ENCODE data around the gene SYVN1.
"Not testable (repeated sequence)": the region's sequence is repeated elsewhere in the genome, so short reads cannot be mapped to it uniquely, and the experiment has no call there.

The SYVN1 gene

GRCh38 chr11:65151331-65151899 is 17.1 kb upstream of the SYVN1 start:
- in situ Hi-C loops (cut with HindIII; ENCODE audit: low sequenced_read_pairs), result no loop called here

DNA sequence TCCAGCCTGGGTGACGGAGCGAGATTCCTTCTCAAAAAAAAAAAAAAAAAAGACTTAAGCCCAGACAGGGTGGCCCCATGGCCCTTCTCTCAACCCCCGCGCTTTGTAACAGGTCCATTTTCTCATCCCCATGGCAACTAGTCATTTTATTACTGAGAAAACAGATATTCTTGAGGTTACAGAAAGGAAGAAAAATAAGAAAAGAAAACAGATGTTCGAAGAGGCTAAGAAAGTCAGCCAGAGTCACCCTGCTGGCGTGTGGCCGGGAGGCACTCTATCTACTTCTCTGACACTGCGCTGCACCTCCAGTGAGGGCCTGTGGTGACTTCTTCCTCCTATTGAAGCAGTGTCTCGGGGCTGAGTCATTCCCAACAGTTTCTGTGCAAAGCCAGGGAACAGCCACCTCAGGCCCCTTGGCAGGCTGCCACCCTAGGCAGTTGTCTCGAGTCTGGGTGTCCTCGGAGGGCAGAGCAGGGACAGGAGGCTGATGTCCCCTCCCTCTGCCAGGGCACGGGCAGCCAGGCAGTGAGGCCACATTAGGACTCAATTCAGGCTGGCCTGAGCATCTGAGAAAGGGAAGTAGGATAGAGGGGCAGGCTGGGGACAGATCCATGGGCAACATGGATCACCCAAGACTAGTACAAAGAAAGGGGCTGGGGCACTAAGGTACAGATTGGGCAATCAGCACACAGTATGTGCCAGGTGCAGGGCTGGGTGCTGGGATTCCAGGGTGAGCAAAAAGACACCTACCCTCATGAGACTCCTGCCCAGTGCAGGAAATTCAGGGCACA is 16.4 kb upstream of the SYVN1 start:
- in situ Hi-C loops (cut with HindIII; ENCODE audit: low sequenced_read_pairs), result no loop called here

DNA sequence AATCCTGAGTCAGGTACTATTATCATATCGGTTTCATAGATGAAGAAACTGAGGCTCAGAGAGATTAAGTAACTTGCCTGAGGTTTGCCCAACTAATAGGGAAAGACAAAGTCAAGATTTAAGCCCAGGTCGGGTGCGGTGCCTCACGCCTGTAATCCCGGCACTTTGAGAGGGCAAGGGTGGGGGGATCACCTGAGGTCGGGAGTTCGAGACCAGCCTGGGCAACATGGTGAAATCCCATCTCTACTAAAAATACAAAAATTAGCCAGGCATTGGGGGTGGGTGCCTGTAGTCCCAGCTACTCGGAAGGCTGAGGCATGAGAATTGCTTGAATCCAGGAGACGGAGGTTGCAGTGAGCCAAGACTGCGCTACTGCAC is 15.8 kb upstream of the SYVN1 start:
- in situ Hi-C loops (cut with HindIII; ENCODE audit: low sequenced_read_pairs), result not testable (repeated sequence)

- in situ Hi-C loops (cut with HindIII; ENCODE audit: low sequenced_read_pairs), result no loop called here
These were observed 14.3 kb upstream of the SYVN1 start for GRCh38 chr11:65148657-65149056.

DNA sequence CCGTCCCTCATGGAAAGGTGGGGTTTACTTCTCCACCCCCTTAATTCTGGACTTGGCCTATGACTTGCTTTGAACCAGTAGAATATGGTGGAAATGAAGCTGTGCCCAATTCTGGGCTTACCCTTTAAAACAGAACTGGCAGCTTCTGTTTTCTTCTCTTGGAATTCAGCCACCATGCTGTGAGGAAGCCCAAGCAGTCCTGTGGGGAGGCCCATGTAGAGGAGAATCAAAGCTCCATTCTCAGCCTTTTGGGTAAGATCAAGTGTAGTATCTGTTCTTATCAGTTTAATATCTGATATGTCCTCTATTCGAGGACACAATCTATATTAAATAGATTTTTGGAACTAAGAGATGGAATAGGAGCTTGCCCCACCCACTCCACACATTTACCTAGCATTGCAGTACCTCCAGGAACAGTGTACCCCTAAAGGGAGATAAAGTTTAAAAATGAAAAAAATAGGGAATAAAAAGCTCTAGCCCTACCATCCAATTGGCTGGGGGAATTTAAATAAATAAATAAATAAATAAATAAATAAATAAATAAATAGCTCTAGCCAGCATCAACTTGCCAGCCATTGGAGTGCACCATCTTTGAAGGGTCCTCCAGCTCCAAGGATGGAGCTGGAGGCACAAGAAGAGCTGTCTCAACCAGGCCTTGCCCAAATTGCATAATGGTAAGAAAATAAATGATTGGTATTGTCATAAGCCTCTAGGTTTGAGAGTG is 13.2 kb upstream of the SYVN1 start:
- in situ Hi-C loops (cut with HindIII; ENCODE audit: low sequenced_read_pairs), result no loop called here

DNA sequence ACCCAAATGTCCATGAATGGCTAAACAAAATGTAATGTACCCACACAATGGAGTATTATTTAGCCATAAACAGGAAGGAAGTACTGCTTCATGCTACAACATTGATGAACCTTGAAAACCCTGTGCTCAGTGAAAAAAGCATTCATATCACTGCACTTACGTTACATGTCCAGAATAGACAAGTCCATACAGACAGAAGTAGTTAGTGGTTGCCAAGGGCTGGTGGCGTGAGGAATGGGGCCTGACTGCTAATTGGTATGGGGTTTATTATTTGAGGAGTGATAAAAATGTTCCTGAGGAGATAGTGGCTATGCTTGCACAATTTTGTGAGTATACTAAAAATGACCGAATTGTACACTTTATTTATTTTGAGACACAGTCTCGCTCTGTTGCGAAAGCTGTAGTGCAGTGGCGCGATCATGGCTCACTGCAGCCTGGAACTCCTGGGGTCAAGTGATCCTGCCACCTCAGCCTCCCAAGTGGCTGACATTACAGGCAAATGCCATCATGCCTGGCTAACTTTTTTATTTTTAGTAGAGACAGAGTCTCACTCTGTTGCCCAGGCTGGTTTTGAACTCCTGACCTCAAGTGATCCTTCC is 7.7 kb upstream of the SYVN1 start:
- in situ Hi-C loops (cut with HindIII; ENCODE audit: low sequenced_read_pairs), result no loop called here

GRCh38 chr11:65136515-65137096 is 2.3 kb upstream of the SYVN1 start:
- in situ Hi-C loops (cut with HindIII; ENCODE audit: low sequenced_read_pairs), result loop anchor here (5.0 kb wide), 1 partner anchor 56 kb away; no protein-coding TSS in a partner anchor

- in situ Hi-C loops (cut with HindIII; ENCODE audit: low sequenced_read_pairs), result loop anchor here (5.0 kb wide), 1 partner anchor 57 kb away; no protein-coding TSS in a partner anchor
These were observed 1.4 kb upstream of the SYVN1 start for GRCh38 chr11:65135633-65136145.

GRCh38 chr11:65134952-65135632 is 773 bp upstream of the SYVN1 start:
- in situ Hi-C loops (cut with HindIII; ENCODE audit: low sequenced_read_pairs), result loop anchor here (5.0 kb wide), 1 partner anchor 57 kb away; no protein-coding TSS in a partner anchor

GRCh38 chr11:65133724-65134123 is 595 bp downstream of the SYVN1 start:
- in situ Hi-C loops (cut with HindIII; ENCODE audit: low sequenced_read_pairs), result no loop called here

- in situ Hi-C loops (cut with HindIII; ENCODE audit: low sequenced_read_pairs), result no loop called here
These were observed 1.2 kb downstream of the SYVN1 start for GRCh38 chr11:65132988-65133700.

- in situ Hi-C loops (cut with HindIII; ENCODE audit: low sequenced_read_pairs), result no loop called here
These were observed 1.9 kb downstream of the SYVN1 start for GRCh38 chr11:65132238-65132987.

DNA sequence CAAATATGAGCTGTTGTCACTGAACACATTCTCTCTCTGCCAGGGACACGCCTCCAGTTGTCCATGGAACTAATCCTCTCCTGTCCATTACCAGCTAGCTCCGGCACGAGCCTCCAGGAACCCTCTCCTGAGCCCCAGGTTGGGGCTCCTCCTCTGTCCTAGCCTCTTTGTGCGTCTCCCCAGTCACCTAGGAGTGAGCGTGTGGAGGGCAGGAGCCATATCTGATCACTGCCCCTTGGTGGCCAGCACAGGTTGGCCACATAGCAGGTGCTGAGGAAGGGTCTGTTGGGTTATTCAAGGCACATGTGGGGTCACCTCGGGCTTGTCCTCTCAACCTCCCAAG is 2.5 kb downstream of the SYVN1 start:
- in situ Hi-C loops (cut with HindIII; ENCODE audit: low sequenced_read_pairs), result no loop called here

GRCh38 chr11:65131417-65131776 is 2.9 kb downstream of the SYVN1 start:
- in situ Hi-C loops (cut with HindIII; ENCODE audit: low sequenced_read_pairs), result no loop called here

DNA sequence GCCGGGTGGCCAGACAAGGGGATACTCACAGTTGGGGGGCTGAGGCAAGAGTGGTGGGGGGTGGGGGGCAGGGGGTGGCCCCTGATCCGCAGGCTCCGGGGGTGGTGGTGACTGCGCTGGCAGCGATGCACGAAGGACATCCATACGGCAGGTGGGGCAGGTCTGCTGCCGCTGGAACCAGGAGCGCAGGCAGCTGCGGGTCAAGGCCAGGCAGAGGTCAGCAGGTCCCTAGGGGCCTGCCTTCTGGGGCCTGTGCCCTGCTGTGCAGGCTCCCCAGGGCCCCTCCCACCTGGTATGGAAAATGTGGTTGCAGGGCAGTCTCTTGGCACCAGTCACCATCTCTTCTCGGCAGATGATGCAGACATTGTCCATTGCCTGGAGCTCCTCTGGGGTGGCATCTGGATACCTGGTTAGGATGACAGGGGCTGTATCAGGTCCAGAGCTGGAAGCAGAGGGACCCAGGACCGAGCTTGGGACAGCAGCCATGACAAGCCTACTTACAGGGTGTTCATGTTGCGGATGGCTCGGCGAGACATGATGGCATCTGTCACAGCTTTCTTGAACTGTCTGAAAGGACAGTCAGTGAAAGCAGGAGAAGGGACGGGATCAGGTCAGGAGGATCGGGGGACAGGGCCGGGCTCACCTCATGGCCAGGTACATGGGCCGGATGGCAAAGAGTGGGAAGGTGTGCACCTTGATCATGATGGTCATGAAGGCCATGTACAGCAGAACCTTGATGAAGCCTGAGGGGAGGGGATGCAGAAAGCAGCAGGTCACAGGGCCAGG is 3.5 kb downstream of the SYVN1 start:
- in situ Hi-C loops (cut with HindIII; ENCODE audit: low sequenced_read_pairs), result no loop called here

- in situ Hi-C loops (cut with HindIII; ENCODE audit: low sequenced_read_pairs), result no loop called here
These were observed 4.5 kb downstream of the SYVN1 start for GRCh38 chr11:65129649-65130441.

Measured in endothelial cell of hepatic sinusoid (primary cell).